GM23248 (cell line): ENCODE results near the gene SLC6A1. TPM values are rescaled to one million over a fixed set of nuclear protein-coding genes. Genes with fewer than 3 reads are reported as not detected.

Source experiments
- DNase-seq: peaks from one replicate; pipeline ENCODE4 v3.0.0-alpha.2; 2015
- H2AFZ ChIP-seq: fragments of 200-600 bp; sonication (generic); 2 replicates; pipeline ENCODE4 v1.6.1; 2016; ENCODE audit warnings: antibody characterized with exemption
- H3F3A ChIP-seq: fragments of 200-600 bp; sonication (generic); 2 replicates; pipeline ENCODE4 v1.6.1; 2016; ENCODE audit warnings: mild to moderate bottlenecking, antibody characterized with exemption, mixed run types; ENCODE audit not compliant: insufficient read depth
- H3K27ac ChIP-seq: fragments of 200-600 bp; sonication (generic); 2 replicates; pipeline ENCODE4 v1.5.1; 2016; ENCODE audit warnings: mild to moderate bottlenecking
- H3K27me3 ChIP-seq: fragments of 200-600 bp; sonication (generic); replicated peaks from 2 replicates; pipeline ENCODE4 v1.6.1; 2016; ENCODE audit warnings: mild to moderate bottlenecking; ENCODE audit not compliant: insufficient read depth
- H3K36me3 ChIP-seq: fragments of 200-600 bp; sonication (generic); 2 replicates; pipeline ENCODE4 v1.6.1; 2016; ENCODE audit warnings: low read depth, mild to moderate bottlenecking
- H3K4me1 ChIP-seq: fragments of 200-600 bp; sonication (generic); 2 replicates; pipeline ENCODE4 v1.6.1; 2016; ENCODE audit warnings: mild to moderate bottlenecking; ENCODE audit not compliant: insufficient read depth
- H3K4me2 ChIP-seq: fragments of 200-600 bp; sonication (generic); one replicate; pipeline ENCODE4 v1.6.1; 2016; ENCODE audit warnings: mild to moderate bottlenecking; ENCODE audit not compliant: unreplicated experiment
- H3K4me3 ChIP-seq: fragments of 200-600 bp; sonication (generic); 2 replicates; pipeline ENCODE4 v1.5.1; 2016; ENCODE audit warnings: mild to moderate bottlenecking
- H3K79me2 ChIP-seq: fragments of 200-600 bp; sonication (generic); 2 replicates; pipeline ENCODE4 v1.6.1; 2016; ENCODE audit warnings: mild to moderate bottlenecking; ENCODE audit not compliant: insufficient read depth
- H3K9ac ChIP-seq: fragments of 200-600 bp; sonication (generic); 2 replicates; pipeline ENCODE4 v1.6.1; 2016; ENCODE audit warnings: mild to moderate bottlenecking
- H3K9me2 ChIP-seq: fragments of 200-600 bp; sonication (generic); 2 replicates; pipeline ENCODE4 v1.6.1; 2016; ENCODE audit warnings: mixed run types, mild to moderate bottlenecking, moderate library complexity; ENCODE audit not compliant: insufficient read depth
- H3K9me3 ChIP-seq: fragments of 200-600 bp; sonication (generic); one replicate; pipeline ENCODE4 v1.6.1; 2017; ENCODE audit warnings: low read depth
- H4K20me1 ChIP-seq: fragments of 200-600 bp; sonication (generic); 2 replicates; pipeline ENCODE4 v1.6.0; 2016; ENCODE audit not compliant: insufficient read depth
- EZH2 ChIP-seq: fragments of 200-600 bp; sonication (generic); IDR thresholded peaks from 2 replicates; pipeline ENCODE4 v1.6.1; 2018; ENCODE audit warnings: antibody characterized with exemption, mild to moderate bottlenecking; ENCODE audit not compliant: insufficient read depth, poor library complexity, severe bottlenecking
- EZH2phosphoT487 ChIP-seq: fragments of 200-600 bp; sonication (generic); IDR thresholded peaks from 2 replicates; pipeline ENCODE4 v1.6.1; 2018; ENCODE audit warnings: antibody characterized with exemption, moderate library complexity, mild to moderate bottlenecking, low read depth; ENCODE audit not compliant: insufficient read depth
- WGBS, 2 experiments: methylation state at CpG; one replicate each; pipeline ENCODE4 v1.1.6; 2015 to 2017; ENCODE audit warnings: low lambda C conversion rate in 2 of 2, low coverage in 1 of 2; ENCODE audit errors: missing lambda C conversion rate in 2 of 2; 5-methylcytosine and 5-hydroxymethylcytosine counted together
- in situ Hi-C: fragments of 300-500 bp; cut with MboI; formaldehyde crosslinking; loops from 2 replicates; pipeline ENCODE4 v1.15.0; 2020
- polyA plus RNA-seq: library from polyadenylated mRNA; unstranded; fragments of >200 nt; fragmentation: Nextera tagmentation; extraction: Ambion mirVana; gene quantifications from 2 replicates; pipeline ENCODE4 v1.2.1, GENCODE V29; 2016
- total RNA-seq: library from RNA; depleted of rRNA; stranded (reverse); fragments of >200 nt; shearing (Covaris generic); gene quantifications from 2 replicates; pipeline ENCODE4 v1.2.3, GENCODE V29; 2014

SLC6A1 gene
- total and polyA plus RNA-seq, 2 experiments from 2014 or later: not detected

DNA sequence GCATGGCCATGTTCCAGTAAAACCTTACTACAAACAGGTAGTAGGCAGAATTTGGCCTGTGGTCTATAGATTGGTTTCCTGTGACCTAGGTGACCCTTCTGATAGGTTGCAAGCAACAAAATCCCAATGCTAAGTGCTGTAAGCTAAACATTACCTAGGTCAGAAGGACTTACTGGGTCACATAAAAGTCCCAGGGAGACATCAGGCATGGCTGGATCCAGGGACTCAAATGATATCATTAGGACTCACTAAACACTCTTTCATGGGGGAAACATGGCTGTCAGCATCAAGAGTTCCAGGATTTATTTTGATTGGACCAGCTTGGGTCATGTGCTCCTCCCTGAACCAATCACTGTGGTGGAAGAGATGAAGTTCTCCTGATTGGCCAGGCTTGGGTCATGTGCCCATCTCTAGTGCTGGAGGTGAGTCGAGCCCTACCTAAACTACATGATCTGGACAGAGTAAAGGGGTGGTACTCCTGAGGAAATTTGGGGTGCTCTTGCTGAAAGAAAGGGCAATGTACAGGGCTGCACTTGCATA, 16.8 kb upstream of the SLC6A1 start:
- H3K36me3 ChIP-seq: no peaks in the 10 kb centered on the region
- no peak overlapping the region for H3K4me2 ChIP-seq
- no peaks in the 10 kb centered on the region for H3K9me3 ChIP-seq
- H3K9ac ChIP-seq: no peak overlapping the region
- WGBS, 2 experiments: 35 to 44% methylated on average over 1 of the region's 1 CpG
- no peaks in the 10 kb centered on the region for H3K79me2 ChIP-seq
- peaks cover 13% of the 10 kb centered on the region for H3K27me3 ChIP-seq
- no peaks in the 10 kb centered on the region for H3K4me1 ChIP-seq
- no peak for TF ChIP-seq EZH2
- TF ChIP-seq EZH2phosphoT487: no peak
- H3K9me2 ChIP-seq: no peaks in the 10 kb centered on the region
- H2AFZ ChIP-seq: no peak overlapping the region
- DNase-seq: no peak
- in situ Hi-C loops: no loop called here
- H3K27ac ChIP-seq: no peak overlapping the region
- H4K20me1 ChIP-seq: no peaks in the 10 kb centered on the region
- H3K4me3 ChIP-seq: no peak overlapping the region
- H3F3A ChIP-seq: no peaks in the 10 kb centered on the region

DNA sequence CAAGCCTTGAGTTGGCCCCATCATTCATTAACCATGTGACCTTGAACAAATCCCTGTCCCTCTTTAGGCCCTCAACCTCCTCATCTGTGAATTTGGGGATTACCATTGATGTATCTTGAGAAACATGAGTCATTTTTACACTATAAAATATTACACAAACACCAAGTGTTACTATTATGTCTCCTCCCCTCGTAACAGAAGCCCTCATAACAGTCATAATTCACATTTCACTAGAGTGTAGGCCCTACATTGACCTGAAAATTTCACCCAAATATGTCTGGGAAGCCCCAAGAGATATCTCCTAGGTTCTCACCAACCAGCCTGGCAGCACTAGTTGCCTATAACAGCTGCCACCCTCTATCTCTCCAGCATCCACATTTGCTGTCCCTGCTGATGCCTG, 15.8 kb upstream of the SLC6A1 start:
- H3K4me3 ChIP-seq: no peak overlapping the region
- WGBS, 2 experiments: 41 to 45% methylated on average over 1 of the region's 1 CpG
- H3K27ac ChIP-seq: no peak overlapping the region
- in situ Hi-C loops: no loop called here
- H2AFZ ChIP-seq: no peak overlapping the region
- H3K9ac ChIP-seq: no peak overlapping the region
- H3K4me1 ChIP-seq: no peaks in the 10 kb centered on the region
- no peaks in the 10 kb centered on the region for H3K36me3 ChIP-seq
- TF ChIP-seq EZH2phosphoT487: no peak
- no peak for TF ChIP-seq EZH2
- H4K20me1 ChIP-seq: no peaks in the 10 kb centered on the region
- H3F3A ChIP-seq: no peaks in the 10 kb centered on the region
- no peaks in the 10 kb centered on the region for H3K79me2 ChIP-seq
- H3K4me2 ChIP-seq: no peak overlapping the region
- DNase-seq: no peak
- peaks cover 22% of the 10 kb centered on the region for H3K27me3 ChIP-seq
- no peaks in the 10 kb centered on the region for H3K9me3 ChIP-seq
- H3K9me2 ChIP-seq: no peaks in the 10 kb centered on the region

DNA sequence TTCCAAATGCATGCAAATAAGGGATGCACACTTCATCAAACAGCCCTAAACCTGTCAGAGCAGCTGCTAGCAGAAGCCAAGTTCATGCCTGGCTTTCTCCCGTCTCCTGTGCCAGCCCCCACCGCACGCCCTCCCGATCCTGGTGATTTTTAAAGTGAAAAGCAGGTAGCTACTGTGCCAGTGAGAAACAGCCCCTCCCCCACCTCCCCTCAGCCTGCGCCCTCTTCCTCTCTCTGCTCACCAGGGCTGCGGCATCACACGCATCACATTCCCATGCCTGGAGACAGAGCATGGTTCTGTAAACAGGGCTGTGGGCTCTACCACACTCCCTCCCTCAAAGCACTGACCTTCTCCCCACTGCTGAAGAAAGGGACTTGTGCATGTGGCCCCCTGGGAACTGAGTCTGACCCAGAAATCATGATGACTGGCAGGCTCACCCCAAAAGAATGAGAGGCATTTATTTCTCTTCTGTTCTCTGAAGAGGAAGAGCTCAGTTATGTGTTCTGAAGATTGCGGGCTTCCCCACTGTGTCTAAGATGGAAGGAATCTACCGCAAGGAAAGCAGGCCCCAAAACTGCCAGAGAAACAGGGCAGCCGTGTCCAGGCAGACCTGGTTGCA, 14.5 kb upstream of the SLC6A1 start:
- H3K27ac ChIP-seq: no peak overlapping the region
- no peaks in the 10 kb centered on the region for H3K9me3 ChIP-seq
- no peak overlapping the region for H3K9ac ChIP-seq
- peaks cover 20% of the 10 kb centered on the region for H3K27me3 ChIP-seq
- TF ChIP-seq EZH2 (no peak), EZH2phosphoT487 (no peak)
- DNase-seq: no peak
- H3F3A ChIP-seq: no peaks in the 10 kb centered on the region
- H3K4me2 ChIP-seq: no peak overlapping the region
- in situ Hi-C loops: no loop called here
- H3K4me1 ChIP-seq: no peaks in the 10 kb centered on the region
- WGBS, 2 experiments: 42 to 67% methylated on average over 5 to 10 of the region's 10 CpGs
- H3K4me3 ChIP-seq: no peak overlapping the region
- H4K20me1 ChIP-seq: no peaks in the 10 kb centered on the region
- no peaks in the 10 kb centered on the region for H3K9me2 ChIP-seq
- H3K79me2 ChIP-seq: no peaks in the 10 kb centered on the region
- H2AFZ ChIP-seq: no peak overlapping the region
- no peaks in the 10 kb centered on the region for H3K36me3 ChIP-seq

DNA sequence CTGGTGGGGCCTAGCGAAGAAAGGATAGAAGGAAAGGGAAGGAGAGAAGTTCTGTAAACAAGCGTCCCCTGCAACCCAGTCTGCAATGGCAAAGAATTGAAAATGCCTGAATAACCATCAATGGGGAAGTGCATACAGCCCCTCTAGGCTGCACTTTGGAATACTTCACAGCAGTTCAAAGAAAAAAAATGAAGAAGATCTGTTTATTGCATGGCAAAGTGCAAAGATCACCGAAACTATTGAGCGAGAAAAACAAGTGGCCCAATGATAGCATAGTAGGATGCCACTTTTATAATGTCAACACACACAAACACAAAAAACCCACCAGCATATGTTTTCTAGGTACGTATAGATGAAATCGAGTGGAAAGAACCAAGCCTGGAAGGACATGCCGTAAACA, 13.6 kb upstream of the SLC6A1 start:
- Histone ChIP-seq H2AFZ (no peak overlapping the region), H3F3A (no peaks in the 10 kb centered on the region), H3K4me3 (no peak overlapping the region), H3K36me3 (no peaks in the 10 kb centered on the region), H3K9me2 (no peaks in the 10 kb centered on the region), H4K20me1 (no peaks in the 10 kb centered on the region), H3K4me1 (no peaks in the 10 kb centered on the region), H3K79me2 (no peaks in the 10 kb centered on the region), H3K27ac (no peak overlapping the region), H3K27me3 (peaks cover 18% of the 10 kb centered on the region), H3K9ac (no peak overlapping the region), H3K9me3 (no peaks in the 10 kb centered on the region), H3K4me2 (no peak overlapping the region)
- TF ChIP-seq EZH2: no peak
- in situ Hi-C loops: no loop called here
- WGBS, 2 experiments: 80 to 82% methylated on average over 7 of the region's 7 CpGs
- DNase-seq: no peak
